ENCODE results near the gene TET1.
"Not testable (repeated sequence)": the region's sequence is repeated elsewhere in the genome, so short reads cannot be mapped to it uniquely, and the experiment has no call there.

TET1 gene

GRCh38 chr10:68564712-68565111 is 4.6 kb downstream of the TET1 start:
- DNase-seq (ENCODE audit: low spot score): no peak

DNA sequence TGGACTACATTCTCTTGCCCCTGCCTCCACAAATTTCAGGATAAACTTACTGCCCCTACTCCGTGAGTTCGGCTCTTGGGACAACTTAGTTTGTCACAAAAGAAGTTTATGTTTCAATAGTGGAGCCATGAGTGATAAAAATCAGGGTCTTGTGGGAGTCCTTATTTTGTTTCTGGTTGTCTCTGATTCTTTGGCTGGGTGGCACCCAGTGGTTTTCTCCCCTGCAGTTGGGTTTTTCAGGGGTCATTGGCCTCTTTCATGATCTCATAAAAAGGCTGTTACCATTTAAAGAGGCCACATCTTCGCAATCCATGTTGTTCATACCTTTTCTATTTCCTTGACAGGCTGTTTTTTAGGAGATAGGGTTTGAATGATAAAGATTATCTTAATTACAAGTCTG is 5.5 kb downstream of the TET1 start:
- no peak for DNase-seq (ENCODE audit: low spot score)

- DNase-seq (ENCODE audit: low spot score): no peak
Measured at GRCh38 chr10:68566351-68566750, 6.2 kb downstream of the TET1 start.

DNA sequence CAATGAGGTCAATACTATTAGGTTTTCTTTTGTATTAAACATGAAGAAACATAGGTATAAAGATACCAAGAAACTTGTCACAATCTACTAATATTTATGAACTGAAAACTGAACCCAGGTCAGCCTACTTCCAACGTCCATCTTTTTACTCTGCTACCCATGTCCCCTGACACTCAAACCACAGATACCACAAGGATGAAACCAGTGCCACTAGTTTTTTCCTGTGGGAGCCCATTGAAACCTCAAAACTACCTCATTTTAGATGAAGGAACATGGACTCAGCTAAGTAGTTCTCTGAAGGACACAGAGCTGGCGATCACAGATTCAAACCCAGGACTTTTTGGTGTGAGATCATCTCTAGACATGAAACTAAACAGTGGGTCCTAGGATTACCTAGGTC is 6.8 kb downstream of the TET1 start:
- DNase-seq (ENCODE audit: low spot score): no peak

- no peak for DNase-seq (ENCODE audit: low spot score)
Measured at GRCh38 chr10:68572151-68572550, 12.0 kb downstream of the TET1 start.

DNA sequence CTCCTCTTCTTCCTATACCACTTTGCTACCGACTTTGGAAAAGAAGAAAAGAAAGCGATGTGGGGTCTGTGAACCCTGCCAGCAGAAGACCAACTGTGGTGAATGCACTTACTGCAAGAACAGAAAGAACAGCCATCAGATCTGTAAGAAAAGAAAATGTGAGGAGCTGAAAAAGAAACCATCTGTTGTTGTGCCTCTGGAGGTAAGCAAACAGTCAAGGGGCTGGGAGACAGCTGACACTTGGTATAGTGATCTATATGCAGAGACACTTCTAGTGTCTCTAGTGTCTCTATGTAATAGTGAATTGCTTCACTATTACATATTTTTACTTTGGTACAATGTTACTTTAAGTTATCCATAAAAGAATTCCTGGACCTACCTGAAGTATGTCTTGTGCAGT is 13.9 kb downstream of the TET1 start:
- DNase-seq (ENCODE audit: low spot score): no peak

DNA sequence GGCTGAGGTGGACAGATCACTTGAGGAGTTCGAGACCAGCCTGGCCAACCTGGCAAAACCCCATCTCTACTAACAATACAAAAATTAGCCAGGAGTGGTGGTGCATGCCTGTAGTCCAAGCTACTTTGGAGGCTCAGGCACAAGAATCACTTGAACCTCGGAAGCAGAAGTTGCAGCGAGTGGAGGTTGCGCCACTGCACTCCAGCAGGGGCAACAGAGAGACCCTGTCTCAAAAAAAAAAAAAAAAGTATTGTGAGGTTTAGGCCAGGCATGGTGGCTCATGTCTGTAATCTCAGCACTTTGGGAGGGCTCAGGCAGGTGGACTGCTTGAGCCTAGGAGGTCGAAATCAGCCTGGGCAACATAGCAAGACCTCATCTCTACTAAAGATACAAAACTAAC is 16.0 kb downstream of the TET1 start:
- no peak for DNase-seq (ENCODE audit: low spot score)

GRCh38 chr10:68578974-68579373 is 18.8 kb downstream of the TET1 start:
- no peak for DNase-seq (ENCODE audit: low spot score)

DNA sequence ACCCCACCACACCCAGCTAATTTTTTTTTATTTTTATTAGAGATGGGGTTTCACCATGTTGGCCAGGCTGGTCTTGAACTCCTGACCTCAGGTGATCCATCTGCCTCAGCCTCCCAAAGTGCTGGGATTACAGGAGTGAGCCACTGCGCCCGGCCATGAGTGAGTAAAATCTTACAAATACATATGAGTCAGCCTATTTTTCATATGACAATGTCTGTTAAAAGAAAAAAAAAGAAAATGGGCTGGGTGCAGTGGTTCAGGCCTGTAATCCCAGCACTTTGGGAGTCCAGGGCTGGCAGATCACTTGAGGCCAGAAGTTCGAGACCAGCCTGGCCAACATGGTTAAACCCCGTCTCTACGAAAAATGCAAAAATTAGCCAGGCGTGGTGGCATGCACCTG is 24.1 kb downstream of the TET1 start:
- DNase-seq (ENCODE audit: low spot score): not testable (repeated sequence)

- no peak for DNase-seq (ENCODE audit: low spot score)
Measured at GRCh38 chr10:68586606-68587305, 26.6 kb downstream of the TET1 start.

DNA sequence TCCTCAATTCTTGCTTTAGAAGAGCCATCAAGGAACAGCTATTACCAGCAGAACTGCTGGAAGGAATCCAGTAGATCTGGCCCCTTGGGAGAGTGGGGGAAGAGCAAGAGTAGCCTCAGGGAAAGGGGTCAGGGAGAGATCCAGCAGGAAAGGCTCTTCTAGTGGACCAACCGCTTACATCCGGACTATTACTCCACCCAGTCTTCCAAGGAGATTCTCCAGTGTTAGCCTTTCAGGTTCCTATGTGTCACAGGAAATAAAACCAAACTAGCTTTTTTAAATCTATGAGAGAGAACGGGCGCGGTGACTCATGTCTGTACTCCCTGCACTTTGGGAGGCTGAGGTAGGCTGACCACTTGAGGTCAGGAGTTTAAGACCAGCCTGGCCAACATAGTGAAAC is 34.3 kb downstream of the TET1 start:
- no peak for DNase-seq (ENCODE audit: low spot score)

GRCh38 chr10:68595513-68595912 is 35.4 kb downstream of the TET1 start:
- DNase-seq (ENCODE audit: low spot score): no peak

GRCh38 chr10:68597407-68597806 is 37.3 kb downstream of the TET1 start:
- no peak for DNase-seq (ENCODE audit: low spot score)

DNA sequence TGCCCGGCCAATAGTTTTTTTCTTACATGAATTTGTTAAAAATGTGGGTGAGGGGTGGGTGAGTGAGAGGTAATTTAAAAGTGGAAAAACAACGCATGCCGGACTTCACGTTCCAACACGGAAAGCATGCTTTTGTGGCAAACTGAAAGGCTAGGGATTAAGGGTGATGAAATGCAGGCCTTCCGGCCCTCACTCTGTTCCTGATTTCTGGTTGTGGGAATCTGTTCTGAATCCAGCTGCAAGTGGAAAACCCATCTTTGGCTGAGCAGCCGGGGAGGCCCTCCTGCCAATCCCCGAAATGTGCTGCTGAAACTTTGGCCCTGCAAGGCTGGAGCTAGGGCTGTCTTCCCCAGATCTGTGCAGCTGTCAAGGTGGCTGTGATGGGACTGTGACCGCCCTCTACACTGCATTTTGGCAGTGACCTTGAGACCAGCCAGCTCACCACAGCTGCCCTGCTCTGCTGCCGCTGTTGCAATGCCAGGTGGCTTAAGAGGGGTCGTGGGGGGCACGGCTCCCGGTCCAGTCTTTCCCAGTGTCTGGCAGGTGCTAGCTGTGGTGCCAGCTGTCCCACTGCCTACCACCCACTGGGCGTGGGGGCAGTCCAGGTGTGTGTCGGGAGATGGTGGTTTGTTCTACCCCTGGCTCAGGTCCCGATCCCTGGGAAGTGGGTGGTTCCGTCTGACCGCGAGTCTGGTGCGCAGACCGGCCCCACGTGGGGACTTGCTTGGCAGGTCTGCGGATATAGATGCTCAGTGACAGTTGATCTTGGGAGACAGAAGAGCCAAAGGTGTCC is 39.0 kb downstream of the TET1 start:
- no peak for DNase-seq (ENCODE audit: low spot score)

DNA sequence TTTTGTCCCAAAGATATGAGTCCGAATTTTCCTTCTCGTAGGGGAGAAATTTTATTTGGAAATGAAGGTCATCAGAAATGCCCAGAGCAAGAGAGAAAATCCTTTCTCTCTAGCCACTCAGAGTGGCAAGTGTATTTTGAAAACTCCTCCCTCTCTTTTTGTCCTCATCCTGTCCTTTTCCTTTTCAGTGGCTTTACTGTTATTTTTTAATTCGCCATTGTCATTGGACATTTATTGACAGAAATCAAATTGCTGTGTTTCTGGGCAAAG is 39.6 kb downstream of the TET1 start:
- DNase-seq (ENCODE audit: low spot score): no peak

DNA sequence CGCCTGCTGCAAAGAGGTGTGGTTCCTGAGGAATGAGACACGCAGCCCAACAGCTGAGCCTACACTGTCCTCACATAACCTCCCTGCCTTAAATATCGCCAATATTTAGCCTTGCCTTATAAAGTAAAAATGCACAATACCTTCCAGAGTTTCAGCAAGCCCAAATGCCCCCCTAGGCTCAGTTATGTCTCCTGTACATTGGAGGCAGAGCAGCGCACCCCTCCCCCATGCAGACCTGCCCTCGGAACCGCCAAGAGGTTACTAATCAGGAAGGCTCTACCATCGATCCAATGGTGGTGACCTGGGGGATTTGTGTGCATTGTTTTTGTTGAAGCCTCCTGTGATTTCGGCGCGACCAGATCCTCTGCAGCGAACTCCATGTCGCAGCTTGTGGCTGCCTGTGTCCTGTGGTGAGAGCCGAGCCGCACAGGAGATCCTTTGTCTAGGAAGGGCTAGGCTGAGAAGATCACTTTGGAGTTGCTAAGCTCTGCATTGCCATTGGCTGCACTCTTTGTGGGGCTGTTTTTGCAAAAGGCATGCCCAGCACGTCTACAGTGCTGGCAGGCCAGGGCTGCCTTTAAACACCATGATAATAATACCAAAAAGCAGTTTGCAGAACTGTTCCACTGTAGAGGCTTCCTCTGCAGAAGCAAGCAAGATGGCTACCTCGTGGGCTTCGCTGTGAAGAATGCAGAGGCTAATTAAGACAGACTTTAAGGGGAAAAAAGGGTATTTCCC is 40.1 kb downstream of the TET1 start:
- DNase-seq (ENCODE audit: low spot score): peak; percentile 94

GRCh38 chr10:68601501-68602265 is 41.5 kb downstream of the TET1 start:
- no peak for DNase-seq (ENCODE audit: low spot score)

- DNase-seq (ENCODE audit: low spot score): no peak
Measured at GRCh38 chr10:68602434-68602833, 42.3 kb downstream of the TET1 start.

GRCh38 chr10:68603766-68604165 is 43.6 kb downstream of the TET1 start:
- no peak for DNase-seq (ENCODE audit: low spot score)

DNA sequence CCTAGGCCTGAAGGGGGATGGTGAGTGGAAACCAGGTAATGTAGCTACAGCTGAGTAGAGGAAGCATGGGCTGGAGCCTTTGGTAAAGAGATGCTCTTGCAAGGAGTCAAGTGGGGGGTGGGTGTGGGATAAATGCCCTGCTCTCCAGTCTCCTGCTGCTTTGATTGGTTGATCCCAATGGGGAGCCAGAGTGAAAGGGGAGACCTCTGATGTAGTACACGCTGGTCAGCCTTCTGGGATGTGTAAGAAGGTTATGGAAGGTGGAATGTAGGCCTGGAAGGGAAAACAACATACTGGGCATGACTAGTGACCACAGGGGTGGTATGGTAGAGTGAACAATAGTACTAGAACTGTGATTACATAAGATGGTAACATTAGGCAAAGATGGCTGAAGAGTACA is 44.3 kb downstream of the TET1 start:
- DNase-seq (ENCODE audit: low spot score): no peak

DNA sequence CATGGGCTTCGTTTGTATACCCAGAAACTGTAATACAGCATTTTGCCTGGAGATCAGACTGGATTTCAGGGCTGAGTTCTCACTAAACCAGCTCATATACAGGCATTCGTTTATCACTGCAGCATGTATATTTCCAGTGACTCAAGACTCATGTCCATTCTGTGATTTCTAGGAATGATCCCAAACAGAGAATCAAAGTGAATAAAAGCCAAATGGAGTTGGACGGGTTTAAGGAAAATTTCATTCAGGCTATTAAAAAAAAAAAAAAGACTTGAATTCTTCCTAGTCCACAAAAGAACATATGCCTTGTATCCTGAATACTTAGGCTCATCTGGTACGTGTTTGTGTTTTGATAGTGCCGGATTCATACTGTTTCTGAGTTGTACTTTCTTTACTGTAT is 46.8 kb downstream of the TET1 start:
- no peak for DNase-seq (ENCODE audit: low spot score)

- DNase-seq (ENCODE audit: low spot score): not testable (repeated sequence)
Measured at GRCh38 chr10:68610023-68610422, 49.9 kb downstream of the TET1 start.

- no peak for DNase-seq (ENCODE audit: low spot score)
Measured at GRCh38 chr10:68611227-68611626, 51.1 kb downstream of the TET1 start.

All from putamen (tissue), 1 donor.